Peyer's patch (tissue), 4 donors: ENCODE data around the gene EFNA2.

ENCODE experiments used
- CTCF ChIP-seq, 6 experiments: fragments of 450-650 bp in 4 of 6; fragments of 200-600 bp in 2 of 6; sonication (generic) in 1 of 6; IDR thresholded peaks; one replicate each; pipeline ENCODE4 v1.5.1; 2017 to 2019; ENCODE audit warnings: antibody characterized with exemption in 6 of 6, mild to moderate bottlenecking in 3 of 6, moderate library complexity in 1 of 6
- POLR2A ChIP-seq, 2 donors: fragments of 450-650 bp; IDR thresholded peaks; one replicate each; pipeline ENCODE4 v1.5.1; 2017; ENCODE audit warnings: antibody characterized with exemption in 2 of 2, mild to moderate bottlenecking in 2 of 2, moderate library complexity in 2 of 2

- no peak for TF ChIP-seq POLR2A (IDR thresholded peaks at IDR 0.05)
- no peak for TF ChIP-seq CTCF (IDR thresholded peaks at IDR 0.05)
Observed at GRCh38 chr19:1287354-1288225, 1.9 kb downstream of the EFNA2 start.
